BLaER1 treated with 17β-estradiol and CSF1 and Interleukin-3, amounts not matched to agents 10 nM and 100 nM (cell line): ENCODE measurements around the gene GPR55.
A peak's percentile ranks its signal among the peaks of the same experiment; 100 is the strongest.

Experiments
- H3K27ac ChIP-seq, 11 experiments: shearing (Covaris generic); formaldehyde crosslinking; 2 replicates each; pipeline ENCODE4 v1.8.1; 2022
- H3K27me3 ChIP-seq, 11 experiments: shearing (Covaris generic); formaldehyde crosslinking; 2 replicates each; pipeline ENCODE4 v1.8.1; 2022
- H3K36me3 ChIP-seq, 11 experiments: shearing (Covaris generic); formaldehyde crosslinking; 2 replicates each; pipeline ENCODE4 v1.8.1; 2022
- H3K4me1 ChIP-seq, 10 experiments: shearing (Covaris generic); formaldehyde crosslinking; 2 replicates each; pipeline ENCODE4 v1.8.1; 2022
- H3K4me2 ChIP-seq, 11 experiments: shearing (Covaris generic); formaldehyde crosslinking; 2 replicates each; pipeline ENCODE4 v1.8.1; 2022
- H3K4me3 ChIP-seq, 10 experiments: shearing (Covaris generic); formaldehyde crosslinking; 2 replicates each; pipeline ENCODE4 v1.8.1; 2022
- H3K9ac ChIP-seq, 11 experiments: shearing (Covaris generic); formaldehyde crosslinking; 2 replicates each; pipeline ENCODE4 v1.8.1; 2022
- H3K9me3 ChIP-seq, 11 experiments: shearing (Covaris generic); formaldehyde crosslinking; replicated peaks in 1 of 11; 2 replicates each; pipeline ENCODE4 v1.8.1; 2022
- H4K20me1 ChIP-seq, 11 experiments: shearing (Covaris generic); formaldehyde crosslinking; 2 replicates each; pipeline ENCODE4 v1.8.1; 2022
- Cebpa-rat ChIP-seq, 11 experiments: shearing (Covaris generic); IDR thresholded peaks; 2 replicates each; pipeline ENCODE4 v1.8.1; 2022

GPR55 gene

GRCh38 chr2:230909841-230910545 lies 15.0 kb downstream of the GPR55 start:
- peak overlapping the region in 2 of 11 experiments; percentile 73 to 77; a peak in 2 of 22 replicates for H3K9ac ChIP-seq
- TF ChIP-seq Cebpa-rat (IDR thresholded peaks at IDR 0.05) = no peak
- peaks cover 0 to 7% (median 0%) of the 10 kb centered on the region in 11 experiments; a peak in 2 of 22 replicates for H3K9me3 ChIP-seq
- no peaks in the 10 kb centered on the region for H3K27me3 ChIP-seq
- no peaks in the 10 kb centered on the region for H4K20me1 ChIP-seq
- peak overlapping the region; percentile 49 to 98 (median 95) for H3K4me2 ChIP-seq
- H3K36me3 ChIP-seq = no peaks in the 10 kb centered on the region
- peaks cover 53 to 99% (median 79%) of the 10 kb centered on the region in 10 experiments for H3K4me1 ChIP-seq
- H3K27ac ChIP-seq = peak overlapping the region in 9 of 11 experiments; percentile 79 to 95 (median 86); a peak in 18 of 22 replicates
- H3K4me3 ChIP-seq = no peak overlapping the region

GRCh38 chr2:230908595-230909191 lies 16.3 kb downstream of the GPR55 start:
- Histone ChIP-seq H4K20me1 (no peaks in the 10 kb centered on the region), H3K27ac (peak overlapping the region in 9 of 11 experiments; percentile 79 to 95 (median 86); a peak in 19 of 22 replicates), H3K4me1 (peaks cover 54 to 90% (median 72%) of the 10 kb centered on the region in 10 experiments), H3K4me2 (peak overlapping the region; percentile 86 to 98 (median 95)), H3K9ac (peak overlapping the region in 9 of 11 experiments; percentile 55 to 77 (median 72); a peak in 18 of 22 replicates), H3K9me3 (peaks cover 0 to 7% (median 0%) of the 10 kb centered on the region in 11 experiments; a peak in 2 of 22 replicates), H3K4me3 (peak overlapping the region in 9 of 10 experiments; percentile 1 to 69 (median 54); a peak in 15 of 20 replicates), H3K36me3 (no peaks in the 10 kb centered on the region), H3K27me3 (no peaks in the 10 kb centered on the region)
- TF ChIP-seq Cebpa-rat (IDR thresholded peaks at IDR 0.05) = no peak

- H3K36me3 ChIP-seq = no peaks in the 10 kb centered on the region
- H4K20me1 ChIP-seq = no peaks in the 10 kb centered on the region
- no peaks in the 10 kb centered on the region for H3K27me3 ChIP-seq
- peak overlapping the region; percentile 86 to 98 (median 95) for H3K4me2 ChIP-seq
- peak overlapping the region in 9 of 10 experiments; percentile 1 to 69 (median 54); a peak in 16 of 20 replicates for H3K4me3 ChIP-seq
- peak overlapping the region in 9 of 11 experiments; percentile 55 to 77 (median 72); a peak in 18 of 22 replicates for H3K9ac ChIP-seq
- peaks cover 0 to 7% (median 0%) of the 10 kb centered on the region in 11 experiments; a peak in 2 of 22 replicates for H3K9me3 ChIP-seq
- H3K27ac ChIP-seq = peak overlapping the region in 9 of 11 experiments; percentile 79 to 95 (median 86); a peak in 19 of 22 replicates
- H3K4me1 ChIP-seq = peaks cover 54 to 85% (median 67%) of the 10 kb centered on the region in 10 experiments
- no peak for TF ChIP-seq Cebpa-rat (IDR thresholded peaks at IDR 0.05)
Measured at GRCh38 chr2:230908092-230908594, 16.9 kb downstream of the GPR55 start.

- Histone ChIP-seq H3K4me3 (peak overlapping the region in 9 of 10 experiments; percentile 1 to 69 (median 54); a peak in 15 of 20 replicates), H3K27me3 (no peaks in the 10 kb centered on the region), H3K9ac (peak overlapping the region in 9 of 11 experiments; percentile 55 to 77 (median 72); a peak in 18 of 22 replicates), H3K36me3 (no peaks in the 10 kb centered on the region), H3K27ac (peak overlapping the region in 9 of 11 experiments; percentile 79 to 95 (median 86); a peak in 18 of 22 replicates), H3K9me3 (peaks cover 0 to 7% (median 0%) of the 10 kb centered on the region in 11 experiments; a peak in 2 of 22 replicates), H3K4me1 (peaks cover 56 to 79% (median 64%) of the 10 kb centered on the region in 10 experiments), H4K20me1 (no peaks in the 10 kb centered on the region), H3K4me2 (peak overlapping the region; percentile 86 to 98 (median 95))
- TF ChIP-seq Cebpa-rat (IDR thresholded peaks at IDR 0.05) = no peak
Measured at GRCh38 chr2:230907361-230908091, 17.5 kb downstream of the GPR55 start.

GRCh38 chr2:230906471-230907230 lies 18.4 kb downstream of the GPR55 start:
- H3K27me3 ChIP-seq = no peaks in the 10 kb centered on the region
- H3K36me3 ChIP-seq = no peaks in the 10 kb centered on the region
- H3K9ac ChIP-seq = peak overlapping the region in 4 of 11 experiments; percentile 3 to 74 (median 74); a peak in 5 of 22 replicates
- peaks cover 0 to 7% (median 0%) of the 10 kb centered on the region in 11 experiments; a peak in 2 of 22 replicates for H3K9me3 ChIP-seq
- H3K4me3 ChIP-seq = peak overlapping the region in 4 of 10 experiments; percentile 54 to 69 (median 57); a peak in 6 of 20 replicates
- peaks cover 57 to 75% (median 65%) of the 10 kb centered on the region in 10 experiments for H3K4me1 ChIP-seq
- H3K27ac ChIP-seq = peak overlapping the region in 9 of 11 experiments; percentile 21 to 95 (median 86); a peak in 16 of 22 replicates
- no peak for TF ChIP-seq Cebpa-rat (IDR thresholded peaks at IDR 0.05)
- peak overlapping the region; percentile 86 to 98 (median 95); a peak in 21 of 22 replicates for H3K4me2 ChIP-seq
- H4K20me1 ChIP-seq = no peaks in the 10 kb centered on the region

GRCh38 chr2:230905448-230906421 lies 19.3 kb downstream of the GPR55 start:
- H3K27ac ChIP-seq = peak overlapping the region in 3 of 11 experiments; percentile 23 to 95 (median 84); a peak in 3 of 22 replicates
- TF ChIP-seq Cebpa-rat (IDR thresholded peaks at IDR 0.05) = no peak
- H3K9me3 ChIP-seq = peaks cover 0 to 7% (median 0%) of the 10 kb centered on the region in 11 experiments; a peak in 2 of 22 replicates
- no peak overlapping the region for H3K4me3 ChIP-seq
- H3K27me3 ChIP-seq = no peaks in the 10 kb centered on the region
- no peak overlapping the region; a peak in 1 of 22 replicates for H3K9ac ChIP-seq
- H4K20me1 ChIP-seq = no peaks in the 10 kb centered on the region; a peak in 1 of 22 replicates
- peaks cover 54 to 68% (median 61%) of the 10 kb centered on the region in 10 experiments for H3K4me1 ChIP-seq
- no peaks in the 10 kb centered on the region for H3K36me3 ChIP-seq
- H3K4me2 ChIP-seq = peak overlapping the region; percentile 86 to 98 (median 95); a peak in 21 of 22 replicates
